IMR-90 (cell line): ENCODE results near the gene LMX1A. TPM values are rescaled to one million over a fixed set of nuclear protein-coding genes. Genes with fewer than 3 reads are reported as not detected.

Experiments
- ATAC-seq: fragments of 200-7000 bp; cut with Tn5 transposase; 2 replicates; pipeline ENCODE4 v1.9.1; 2020; ENCODE audit warnings: low read depth, mild to moderate bottlenecking, moderate library complexity
- BruUV-seq: library from RNA; stranded (reverse); fragments of 400-500 nt; replicated peaks from 2 replicates; lab custom pipeline; 2021; lab: Mats Ljungman, UMichigan
- CTCF ChIA-PET: fragments of 300-600 bp; formaldehyde crosslinking; extraction: SDS; loops from one replicate; lab custom pipeline; 2021; ENCODE audit warnings: antibody characterized with exemption; lab: Yijun Ruan, JAX
- POLR2A ChIA-PET: fragments of 300-600 bp; sonication (Branson Sonifier 250); formaldehyde crosslinking; loops from one replicate; lab custom pipeline; 2022; ENCODE audit warnings: antibody characterized with exemption; ENCODE audit not compliant: unreplicated experiment; lab: Charles Lee
- DNase-seq: peaks from one replicate; pipeline ENCODE4 v3.0.0; 2013
- H2AFZ ChIP-seq: replicated peaks from 2 replicates; pipeline ENCODE3; 2013; ENCODE audit warnings: low read length, mild to moderate bottlenecking; ENCODE audit not compliant: poor library complexity
- H2AK5ac ChIP-seq: 2 replicates; pipeline ENCODE4 v1.6.1; 2013; ENCODE audit warnings: low read depth, low read length, inconsistent platforms
- H2AK9ac ChIP-seq: replicated peaks from 2 replicates; pipeline ENCODE3; 2013; ENCODE audit warnings: mild to moderate bottlenecking, low read depth, low read length, moderate library complexity; ENCODE audit not compliant: poor library complexity
- H2BK120ac ChIP-seq: 2 replicates; pipeline ENCODE4 v1.6.1; 2013; ENCODE audit warnings: low read depth, low read length, inconsistent platforms
- H2BK15ac ChIP-seq: 3 replicates; pipeline ENCODE4 v1.6.1; 2013; ENCODE audit warnings: low read depth, low read length, inconsistent platforms
- H2BK20ac ChIP-seq: 2 replicates; pipeline ENCODE4 v1.6.1; 2013; ENCODE audit warnings: low read depth, mild to moderate bottlenecking, inconsistent platforms, low read length, moderate library complexity
- H2BK5ac ChIP-seq: 2 replicates; pipeline ENCODE4 v1.6.1; 2013; ENCODE audit warnings: mild to moderate bottlenecking, low read depth, low read length, inconsistent platforms; ENCODE audit not compliant: poor library complexity, severe bottlenecking
- H3K14ac ChIP-seq: replicated peaks from 2 replicates; pipeline ENCODE4 v1.6.1; 2013; ENCODE audit warnings: low read depth, low read length, inconsistent platforms
- H3K18ac ChIP-seq: 2 replicates; pipeline ENCODE4 v1.6.1; 2013; ENCODE audit warnings: low read depth, low read length, control low read depth
- H3K23ac ChIP-seq: 2 replicates; pipeline ENCODE4 v1.6.1; 2013; ENCODE audit warnings: low read depth, low read length, inconsistent platforms
- H3K27ac ChIP-seq: 2 replicates; pipeline ENCODE4 v1.5.1; 2013; ENCODE audit warnings: mild to moderate bottlenecking, control low read depth, low read length; ENCODE audit not compliant: insufficient read depth
- H3K27me3 ChIP-seq: 2 replicates; pipeline ENCODE4 v1.6.1; 2013; ENCODE audit warnings: low read length; ENCODE audit not compliant: control insufficient read depth, insufficient read depth
- H3K36me3 ChIP-seq: 2 replicates; pipeline ENCODE4 v1.6.1; 2013; ENCODE audit warnings: low read length, mixed read lengths; ENCODE audit not compliant: control insufficient read depth, insufficient read depth
- H3K4ac ChIP-seq: 2 replicates; pipeline ENCODE4 v1.6.1; 2013; ENCODE audit warnings: low read depth, low read length, inconsistent platforms
- H3K4me1 ChIP-seq: 2 replicates; pipeline ENCODE4 v1.6.1; 2013; ENCODE audit warnings: low read length, mixed read lengths; ENCODE audit not compliant: control insufficient read depth, insufficient read depth
- H3K4me2 ChIP-seq: 2 replicates; pipeline ENCODE4 v1.6.1; 2013; ENCODE audit warnings: low read depth, mild to moderate bottlenecking, control low read depth, low read length, moderate library complexity
- H3K4me3 ChIP-seq: 2 replicates; pipeline ENCODE4 v1.5.1; 2013; ENCODE audit warnings: low read depth, mild to moderate bottlenecking, control low read depth, low read length, moderate library complexity; ENCODE audit not compliant: insufficient read depth
- H3K56ac ChIP-seq: 2 replicates; pipeline ENCODE4 v1.6.1; 2013; ENCODE audit warnings: low read length, inconsistent platforms; ENCODE audit not compliant: insufficient read depth; ENCODE audit errors: extremely low read depth
- H3K79me1 ChIP-seq, 2 experiments: 2 replicates each; pipeline ENCODE4 v1.6.1; 2013; ENCODE audit warnings: low read length in 2 of 2, inconsistent platforms in 1 of 2, low read depth in 1 of 2
- H3K9ac ChIP-seq: 2 replicates; pipeline ENCODE4 v1.6.1; 2013; ENCODE audit warnings: low read depth, low read length, control low read depth
- H3K9me1 ChIP-seq: 2 replicates; pipeline ENCODE4 v1.6.1; 2013; ENCODE audit warnings: low read length, inconsistent platforms; ENCODE audit not compliant: insufficient read depth
- H3K9me3 ChIP-seq: 2 replicates; pipeline ENCODE4 v1.6.1; 2013; ENCODE audit warnings: low read length; ENCODE audit not compliant: control insufficient read depth, insufficient read depth
- H4K20me1 ChIP-seq: 2 replicates; pipeline ENCODE4 v1.6.1; 2013; ENCODE audit warnings: low read length, inconsistent platforms; ENCODE audit not compliant: insufficient read depth
- H4K5ac ChIP-seq: 2 replicates; pipeline ENCODE4 v1.6.1; 2013; ENCODE audit warnings: mild to moderate bottlenecking, low read depth, low read length, control low read depth
- H4K8ac ChIP-seq, 2 experiments: 2 replicates each; pipeline ENCODE4 v1.6.1; 2013; ENCODE audit warnings: low read depth in 2 of 2, low read length in 2 of 2, control low read depth in 1 of 2, inconsistent platforms in 1 of 2
- H4K91ac ChIP-seq: 2 replicates; pipeline ENCODE4 v1.6.1; 2013; ENCODE audit warnings: low read depth, low read length, inconsistent platforms; ENCODE audit not compliant: insufficient read depth
- BHLHE40 ChIP-seq: fragments of 150-350 bp; IDR thresholded peaks from 2 replicates; pipeline ENCODE4 v1.6.1; 2016; ENCODE audit warnings: mild to moderate bottlenecking, low read depth, low read length
- CEBPB ChIP-seq: IDR thresholded peaks from 2 replicates; pipeline ENCODE4 v1.6.1; 2012; ENCODE audit warnings: low read depth, low read length, improper control_type of control experiment
- CHD1 ChIP-seq: IDR thresholded peaks from 2 replicates; pipeline ENCODE4 v1.6.1; 2012; ENCODE audit warnings: low read depth, low read length, improper control_type of control experiment
- FOS ChIP-seq: fragments of 150-350 bp; IDR thresholded peaks from 2 replicates; pipeline ENCODE4 v1.6.1; 2016; ENCODE audit warnings: low read depth, low read length
- MXI1 ChIP-seq: IDR thresholded peaks from 2 replicates; pipeline ENCODE4 v1.6.1; 2012; ENCODE audit warnings: low read depth, mild to moderate bottlenecking, low read length, moderate library complexity, borderline replicate concordance
- NFE2L2 ChIP-seq: fragments of 150-350 bp; IDR thresholded peaks from 2 replicates; pipeline ENCODE4 v1.6.1; 2016; ENCODE audit warnings: low read depth, mild to moderate bottlenecking, low read length
- POLR2A ChIP-seq: IDR thresholded peaks from 2 replicates; pipeline ENCODE4 v1.6.1; 2012; ENCODE audit warnings: mild to moderate bottlenecking, low read depth, low read length
- RCOR1 ChIP-seq: IDR thresholded peaks from 2 replicates; pipeline ENCODE4 v1.6.1; 2012; ENCODE audit warnings: mild to moderate bottlenecking, low read length, improper control_type of control experiment; ENCODE audit not compliant: insufficient replicate concordance
- USF2 ChIP-seq: fragments of 150-350 bp; IDR thresholded peaks from 2 replicates; pipeline ENCODE4 v1.6.1; 2017; ENCODE audit warnings: mild to moderate bottlenecking, antibody characterized with exemption, low read length, low read depth
- WGBS, 2 experiments: methylation state at CpG; one replicate each; pipeline versions ENCODE4 v1.1.5 to v1.1.7; 2013; ENCODE audit warnings: missing lambda C conversion rate in 2 of 2; ENCODE audit not compliant: insufficient read length in 1 of 2; ENCODE audit errors: extremely low coverage in 2 of 2; 5-methylcytosine and 5-hydroxymethylcytosine counted together
- dilution Hi-C: fragments of 300-500 bp; cut with HindIII; formaldehyde crosslinking; loops from one replicate; pipeline ENCODE4 v1.14.3; 2018; ENCODE audit warnings: low sequenced_read_pairs; ENCODE audit not compliant: unreplicated experiment
- in situ Hi-C: fragments of 300-500 bp; cut with MboI; formaldehyde crosslinking; loops from 3 replicates; pipeline ENCODE4 v1.14.3; 2019; ENCODE audit warnings: low sequenced_read_pairs, inconsistent platforms, mixed read lengths
- intact Hi-C: fragments of 100-400 bp; cut with micrococcal nuclease; formaldehyde crosslinking; loops from 2 replicates; pipeline ENCODE4 v1.10.0; 2022
- polyA plus RNA-seq, 3 experiments: library from polyadenylated mRNA; depleted of rRNA; stranded (reverse); fragments of >200 nt; gene quantifications; 2 replicates each; pipeline ENCODE4 v1.2.3, GENCODE V29; 2012; ENCODE audit warnings: low replicate concordance in 1 of 3
- total RNA-seq: library from RNA; depleted of rRNA; stranded (reverse); fragments of >200 nt; gene quantifications from 2 replicates; pipeline ENCODE4 v1.2.3, GENCODE V29; 2012

The LMX1A gene
- total and polyA plus RNA-seq, 2 of the 4 experiments (the other 2 are of a cell fraction) = not detected

GRCh38 chr1:165234149-165234548, 122.4 kb downstream of the LMX1A start:
- ATAC-seq (no peak), DNase-seq (no peak)
- H4K8ac ChIP-seq = no peak overlapping the region
- H3K18ac ChIP-seq = no peak overlapping the region
- ChIA-PET CTCF (no interaction called here), POLR2A (no interaction called here)
- no peaks in the 10 kb centered on the region for H3K36me3 ChIP-seq
- no peak overlapping the region for H2BK5ac ChIP-seq
- no peaks in the 10 kb centered on the region for H4K20me1 ChIP-seq
- no peak overlapping the region for H2BK120ac ChIP-seq
- no peak overlapping the region for H3K9ac ChIP-seq
- no peak overlapping the region for H2BK20ac ChIP-seq
- H4K91ac ChIP-seq = no peak overlapping the region
- no peak overlapping the region for H3K14ac ChIP-seq
- no peak overlapping the region for H3K27ac ChIP-seq
- no peak overlapping the region for H2AK5ac ChIP-seq
- H2BK15ac ChIP-seq = no peak overlapping the region
- H3K4me1 ChIP-seq = no peaks in the 10 kb centered on the region
- no peak overlapping the region for H3K4me2 ChIP-seq
- no peak overlapping the region for H3K4me3 ChIP-seq
- H2AFZ ChIP-seq = no peak overlapping the region
- no TSS peak for BruUV-seq
- TF ChIP-seq RCOR1 (no peak), POLR2A (no peak), CEBPB (no peak), MXI1 (no peak), BHLHE40 (no peak), FOS (no peak), NFE2L2 (no peak), CHD1 (no peak), USF2 (no peak)
- dilution Hi-C loops = no loop called here
- no peak overlapping the region for H3K23ac ChIP-seq
- no peaks in the 10 kb centered on the region for H3K9me1 ChIP-seq
- in situ Hi-C loops = no loop called here
- H3K9me3 ChIP-seq = no peaks in the 10 kb centered on the region
- H3K4ac ChIP-seq = no peak overlapping the region
- H2AK9ac ChIP-seq = no peak overlapping the region
- H4K5ac ChIP-seq = no peak overlapping the region
- 88% methylated on average over 2 of the region's 4 CpGs; no CpG with 5 or more reads in 1 of the 2 experiments for WGBS, 2 experiments
- intact Hi-C loops = no loop called here
- H3K56ac ChIP-seq = no peak overlapping the region
- H3K79me1 ChIP-seq = no peaks in the 10 kb centered on the region
- H3K27me3 ChIP-seq = peaks cover 16% of the 10 kb centered on the region
